ENCODE results near the gene OGFOD2.

The OGFOD2 gene

GRCh38 chr12:122951979-122952892, 22.8 kb upstream of the OGFOD2 start:
- DNase-seq: peak; percentile 98

GRCh38 chr12:122955156-122955555, 19.9 kb upstream of the OGFOD2 start:
- DNase-seq: no peak

GRCh38 chr12:122956035-122956434, 19.0 kb upstream of the OGFOD2 start:
- no peak for DNase-seq

GRCh38 chr12:122958198-122958888, 16.7 kb upstream of the OGFOD2 start:
- DNase-seq: no peak

GRCh38 chr12:122959566-122960192, 15.4 kb upstream of the OGFOD2 start:
- no peak for DNase-seq

GRCh38 chr12:122960193-122960569, 14.9 kb upstream of the OGFOD2 start:
- DNase-seq: no peak

- DNase-seq: no peak
Measured at GRCh38 chr12:122961531-122962329, 13.3 kb upstream of the OGFOD2 start.

- DNase-seq: no peak
Measured at GRCh38 chr12:122963941-122964265, 11.1 kb upstream of the OGFOD2 start.

- DNase-seq: no peak
Measured at GRCh38 chr12:122964439-122965257, 10.4 kb upstream of the OGFOD2 start.

GRCh38 chr12:122965321-122965751, 9.7 kb upstream of the OGFOD2 start:
- DNase-seq: no peak

GRCh38 chr12:122965851-122966742, 8.9 kb upstream of the OGFOD2 start, which contains the start of gene ABCB9:
ABCB9 (minus strand) TSS chr12:122966463; CDS start chr12:122960235, 6,228 bp downstream.
- peak; percentile 100 for DNase-seq

- no peak for DNase-seq
Measured at GRCh38 chr12:122966743-122967550, 8.1 kb upstream of the OGFOD2 start.

GRCh38 chr12:122968104-122968503, 6.9 kb upstream of the OGFOD2 start:
- no peak for DNase-seq

- DNase-seq: no peak
Measured at GRCh38 chr12:122969676-122970075, 5.4 kb upstream of the OGFOD2 start.

- peak; percentile 100 for DNase-seq
Measured at GRCh38 chr12:122974274-122974891, 661 bp upstream of the OGFOD2 start.

GRCh38 chr12:122975790-122976647, 975 bp downstream of the OGFOD2 start:
- no peak for DNase-seq

GRCh38 chr12:122976648-122976975, 1.6 kb downstream of the OGFOD2 start:
- no peak for DNase-seq

GRCh38 chr12:122977153-122977552, 2.1 kb downstream of the OGFOD2 start:
- DNase-seq: no peak

Measured in T1000 (cell line).